Subcutaneous adipose tissue (tissue), 4 donors: Measurements from ENCODE around the gene TTLL11. TPM values are rescaled to one million over a fixed set of nuclear protein-coding genes. Genes with fewer than 3 reads are reported as not detected.

Source experiments
- CTCF ChIP-seq: fragments of 450-650 bp; IDR thresholded peaks from one replicate; pipeline ENCODE4 v1.5.1; 2016; ENCODE audit warnings: low read depth, mild to moderate bottlenecking, control low read depth, antibody characterized with exemption, moderate library complexity
- total RNA-seq, 4 donors: library from RNA; depleted of rRNA; stranded (reverse); fragments of >200 nt; gene quantifications; one replicate each; pipeline ENCODE4 v1.1.0, GENCODE V29; 2016

TTLL11 gene
- total RNA-seq, 4 donors from 2014 or later = 4.4 to 8.7 (median 6.4) TPM

- no peak for TF ChIP-seq CTCF
Observed at GRCh38 chr9:122112238-122112637, 19.1 kb upstream of the TTLL11 start.

- no peak for TF ChIP-seq CTCF
Observed at GRCh38 chr9:122111413-122112085, 18.4 kb upstream of the TTLL11 start.

GRCh38 chr9:122110100-122110833 is 17.2 kb upstream of the TTLL11 start:
- TF ChIP-seq CTCF = no peak

GRCh38 chr9:122109035-122109813 is 16.1 kb upstream of the TTLL11 start:
- no peak for TF ChIP-seq CTCF

GRCh38 chr9:122107291-122107805 is 14.2 kb upstream of the TTLL11 start:
- no peak for TF ChIP-seq CTCF

- TF ChIP-seq CTCF = no peak
Observed at GRCh38 chr9:122106576-122106975, 13.5 kb upstream of the TTLL11 start.

GRCh38 chr9:122103985-122104384 is 10.9 kb upstream of the TTLL11 start:
- no peak for TF ChIP-seq CTCF
